Skeletal muscle cell (primary cell): Measurements from ENCODE around the gene ING4.
A peak's percentile ranks its signal among the peaks of the same experiment; 100 is the strongest.

ENCODE experiments used
- DNase-seq: peaks from one replicate; pipeline ENCODE4 v3.0.0-alpha.2; 2010; ENCODE audit warnings: low read depth
- H3K4me3 ChIP-seq: 2 replicates; pipeline ENCODE4 v1.5.1; 2011; ENCODE audit warnings: low read depth, mild to moderate bottlenecking, control low read depth, low read length, moderate library complexity

Gene ING4

DNA sequence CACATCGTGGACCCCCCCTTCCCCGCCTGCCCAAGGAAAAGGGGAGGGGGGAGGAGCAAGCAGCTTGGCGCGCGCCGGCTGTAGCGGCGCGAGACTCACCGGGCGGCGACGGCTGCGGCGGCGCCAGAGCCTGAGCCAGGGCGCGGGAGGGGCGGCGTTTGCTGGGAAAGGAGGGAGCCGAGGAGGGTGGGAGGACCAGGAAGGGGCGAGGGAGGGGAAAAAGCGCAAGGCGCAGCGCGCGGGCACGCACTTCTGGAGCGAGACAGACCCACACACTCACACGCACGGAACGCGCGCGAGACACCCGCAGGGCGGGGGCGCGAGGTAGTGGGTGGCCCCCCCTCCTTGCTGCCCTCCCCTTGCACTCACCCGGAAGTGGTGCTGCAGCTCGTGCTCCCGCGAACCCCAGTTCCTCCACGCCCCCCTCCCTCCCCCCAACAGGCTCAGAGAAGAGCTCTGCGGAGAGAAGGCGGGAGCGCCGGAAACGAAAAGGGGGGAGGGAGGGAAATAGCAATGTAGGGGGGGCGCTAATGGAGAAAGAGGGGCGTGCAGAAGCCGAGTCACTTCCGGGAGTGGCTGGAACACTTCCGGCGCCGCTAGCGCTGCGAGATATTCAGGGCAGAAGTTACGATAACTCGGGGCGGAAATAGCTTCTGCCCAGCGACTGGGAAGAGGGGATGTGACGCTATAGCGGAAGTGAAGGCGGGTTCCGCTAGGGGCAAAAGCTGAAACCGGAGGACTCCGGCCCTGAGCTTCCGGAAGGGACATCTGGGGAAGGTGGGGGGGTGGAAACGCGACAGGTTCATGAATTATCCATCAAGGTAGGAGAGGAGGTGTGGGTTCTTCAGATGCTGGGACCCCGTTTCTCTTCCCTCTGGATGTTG lies 26.3 kb upstream of the ING4 start, which contains the start of gene ZNF384:
Gene ZNF384, minus strand, starts transcription at position 377 of the 884 bp plus-strand sequence. CDS start 9,855 bp downstream, outside the sequence.
- peak within 1 kb of the TSS; percentile 88 for H3K4me3 ChIP-seq
- peak; percentile 95 for DNase-seq

DNA sequence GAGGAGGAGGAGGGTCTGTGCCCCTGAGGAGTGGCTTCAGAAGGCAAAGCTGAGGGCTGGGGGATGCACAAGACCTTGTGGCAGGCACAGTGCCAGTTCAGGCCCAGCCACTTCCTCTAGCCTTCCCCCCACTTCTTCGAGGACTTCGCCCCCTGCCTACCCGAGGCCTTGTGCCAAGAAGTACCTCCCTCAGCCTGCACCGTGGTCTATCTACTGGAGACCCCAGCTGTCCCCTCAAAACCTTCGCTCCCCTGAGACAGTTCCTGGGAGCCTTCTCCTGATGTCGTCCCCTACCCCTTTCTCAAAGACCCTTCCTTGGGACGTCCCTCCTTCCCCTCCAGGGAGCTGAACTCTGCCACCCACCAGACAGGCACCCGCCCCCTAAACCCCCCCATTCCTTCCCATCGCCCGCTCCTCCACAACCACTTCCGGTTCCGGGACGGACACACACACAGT lies 25.7 kb upstream of the ING4 start:
- no peak for DNase-seq
- H3K4me3 ChIP-seq = peak overlapping the region; percentile 88

DNA sequence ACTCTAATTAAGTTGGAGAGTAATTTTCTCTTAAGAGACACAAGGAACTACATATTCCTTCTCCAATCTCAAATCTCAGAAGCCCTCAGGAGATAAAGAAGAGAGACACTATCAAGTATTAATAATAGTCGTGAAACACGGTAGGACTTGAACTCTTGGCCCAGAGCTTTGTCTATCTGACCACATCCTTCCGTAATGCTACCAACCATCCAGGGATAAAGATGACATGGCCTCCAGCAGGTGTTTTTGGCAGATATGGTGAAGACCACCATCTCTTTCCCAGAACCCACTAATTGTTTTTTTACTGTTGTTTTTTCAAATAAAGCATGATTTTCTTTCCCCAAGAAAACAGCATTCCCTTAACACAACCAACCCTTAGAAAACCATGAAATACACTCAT lies 22.9 kb upstream of the ING4 start:
- DNase-seq = no peak

DNA sequence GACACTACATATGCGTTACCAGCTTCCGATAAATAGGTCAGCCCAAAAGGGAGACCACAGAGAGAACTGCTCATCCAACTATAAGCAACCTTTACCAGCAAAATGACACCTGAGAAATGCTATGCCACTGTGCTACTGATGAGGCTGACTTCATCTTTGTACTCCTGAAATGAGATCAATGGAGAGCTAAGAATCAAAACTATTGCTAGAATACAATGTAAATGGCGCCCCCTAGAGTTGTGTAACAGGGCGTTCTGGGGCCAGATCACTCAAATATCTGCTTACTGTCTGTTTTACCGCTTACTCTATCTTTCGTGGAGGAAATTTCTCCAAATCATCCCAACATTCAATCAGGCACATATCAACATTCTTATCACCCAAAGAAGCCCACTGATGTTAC lies 21.7 kb upstream of the ING4 start:
- DNase-seq = no peak
- H3K4me3 ChIP-seq = no peak overlapping the region

More for the DNA sequence above, 22.9 kb upstream of the ING4 start:
- H3K4me3 ChIP-seq = no peak overlapping the region

DNA sequence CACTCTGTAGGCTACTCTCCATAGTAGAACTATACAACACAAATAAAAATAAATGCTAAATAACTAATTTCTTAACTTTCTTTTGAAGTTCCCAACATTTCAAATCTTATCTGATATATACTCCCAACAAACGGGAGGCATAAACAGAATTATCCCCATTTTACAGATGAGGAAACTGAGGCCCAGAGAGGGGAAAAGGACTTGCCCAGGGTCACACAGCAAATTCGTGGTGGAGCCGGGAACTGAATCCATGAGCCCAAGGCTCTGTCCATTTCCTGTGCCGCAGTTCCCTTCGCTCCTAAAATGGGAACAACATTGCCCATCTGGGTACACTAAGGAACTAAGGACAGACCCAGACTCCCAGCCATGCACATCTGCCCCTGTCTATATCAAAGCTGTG lies 14.0 kb upstream of the ING4 start:
- DNase-seq = no peak
- H3K4me3 ChIP-seq = no peak overlapping the region

DNA sequence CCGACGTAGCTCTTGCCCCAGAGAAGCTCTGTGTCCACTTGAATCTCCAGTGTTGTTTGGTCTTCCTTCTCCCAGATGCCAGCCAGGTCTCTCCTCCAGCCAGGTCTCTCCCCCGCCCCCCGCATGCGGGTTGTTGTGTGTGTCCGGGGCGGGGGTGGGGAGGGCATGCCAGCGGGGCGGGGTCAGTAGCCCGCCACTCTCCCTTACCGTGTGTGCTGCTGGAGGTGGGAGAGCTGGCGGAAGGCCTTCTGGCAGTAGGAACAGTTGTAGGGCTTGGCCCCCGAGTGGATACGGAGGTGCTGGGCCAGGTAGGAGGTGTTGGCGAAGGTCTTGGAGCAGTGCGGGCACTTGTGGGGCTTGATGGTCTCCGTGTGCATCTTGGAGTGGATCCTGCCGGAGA lies 9.2 kb upstream of the ING4 start:
- DNase-seq = no peak
- H3K4me3 ChIP-seq = no peak overlapping the region

DNA sequence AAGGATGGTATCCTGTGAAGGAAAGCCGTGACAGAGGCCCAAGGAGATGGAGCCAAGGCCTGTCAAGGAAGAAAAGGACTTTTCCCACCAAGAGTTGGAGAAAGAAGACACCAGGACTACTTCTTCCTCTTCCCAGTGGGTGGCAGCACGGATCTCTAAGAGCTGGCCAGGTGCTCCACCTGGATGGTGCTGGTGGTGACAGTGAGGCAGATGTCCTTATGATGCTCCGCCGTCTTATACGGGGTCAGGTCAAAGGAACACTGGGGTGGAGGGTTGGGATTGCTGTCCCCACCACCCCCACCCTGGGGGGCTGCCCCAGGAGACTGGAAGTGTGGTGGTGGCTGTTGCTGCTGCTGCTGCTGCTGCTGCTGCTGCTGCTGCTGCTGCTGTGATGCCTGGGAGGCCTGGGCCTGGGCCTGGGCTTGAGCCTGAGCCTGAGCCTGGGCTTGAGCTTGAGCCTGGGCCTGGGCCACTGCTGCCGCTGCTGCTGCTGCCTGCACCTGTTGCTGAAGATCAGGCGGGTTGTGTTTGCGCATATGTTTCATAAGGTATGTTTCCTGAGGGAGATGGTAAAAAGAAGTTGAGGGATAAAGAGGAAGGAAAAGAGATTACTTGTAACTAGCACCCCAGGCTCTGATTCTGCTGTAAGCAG lies 4.8 kb upstream of the ING4 start:
- H3K4me3 ChIP-seq = no peak overlapping the region
- no peak for DNase-seq

DNA sequence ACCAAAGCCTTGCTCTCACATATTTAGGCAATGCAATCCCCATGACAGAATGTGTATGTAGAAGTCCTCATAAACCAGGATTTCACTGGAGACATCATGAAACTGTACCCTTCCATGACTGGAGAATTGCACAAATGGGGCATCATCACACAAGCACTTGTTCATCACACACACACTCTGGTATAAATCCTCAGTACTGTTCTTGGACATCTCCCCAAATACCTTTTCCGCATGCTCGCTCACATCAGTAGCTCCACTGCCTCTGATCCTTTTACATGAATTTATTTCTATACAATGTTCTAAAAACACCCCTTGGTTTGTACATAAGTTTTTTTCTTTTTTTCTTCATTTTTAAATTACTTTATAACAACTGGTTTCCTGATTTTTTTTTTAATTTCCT lies 3.3 kb upstream of the ING4 start:
- no peak overlapping the region for H3K4me3 ChIP-seq
- DNase-seq = no peak

DNA sequence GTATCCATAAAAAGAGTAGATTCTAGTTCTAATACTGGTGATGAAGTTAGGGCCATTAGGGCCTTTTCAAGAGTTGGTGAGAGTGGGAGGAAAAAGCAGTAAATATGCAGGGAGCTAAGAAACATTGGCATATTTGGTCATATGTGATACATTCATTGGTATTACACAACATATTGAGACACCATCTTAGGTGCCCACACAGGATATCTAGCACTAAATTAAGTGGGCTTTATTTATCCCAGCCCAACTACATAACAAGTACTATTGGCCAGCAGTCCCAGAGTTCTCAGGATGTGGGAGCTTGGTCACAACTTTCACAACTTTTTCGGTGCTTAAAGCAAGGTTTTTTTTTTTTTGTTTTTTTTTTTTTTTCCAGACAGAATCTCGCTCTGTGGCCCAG lies 2.0 kb upstream of the ING4 start:
- no peak overlapping the region for H3K4me3 ChIP-seq
- DNase-seq = no peak

DNA sequence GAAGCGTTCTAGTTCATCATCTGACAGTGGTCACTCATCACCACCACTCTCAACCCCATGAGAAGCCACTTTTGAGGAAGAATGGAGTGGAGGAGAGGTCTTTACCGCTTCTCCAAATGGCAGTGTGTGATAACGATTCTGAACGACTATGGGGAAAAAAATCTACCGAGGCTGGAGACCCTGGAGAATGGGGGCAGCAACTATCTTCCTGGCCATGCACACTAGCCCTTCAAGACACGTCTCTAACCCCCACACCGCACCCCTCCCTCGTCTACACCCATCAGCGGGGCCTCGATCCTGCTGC lies 365 bp downstream of the ING4 start:
- peak overlapping the region; percentile 76 for H3K4me3 ChIP-seq
- no peak for DNase-seq

DNA sequence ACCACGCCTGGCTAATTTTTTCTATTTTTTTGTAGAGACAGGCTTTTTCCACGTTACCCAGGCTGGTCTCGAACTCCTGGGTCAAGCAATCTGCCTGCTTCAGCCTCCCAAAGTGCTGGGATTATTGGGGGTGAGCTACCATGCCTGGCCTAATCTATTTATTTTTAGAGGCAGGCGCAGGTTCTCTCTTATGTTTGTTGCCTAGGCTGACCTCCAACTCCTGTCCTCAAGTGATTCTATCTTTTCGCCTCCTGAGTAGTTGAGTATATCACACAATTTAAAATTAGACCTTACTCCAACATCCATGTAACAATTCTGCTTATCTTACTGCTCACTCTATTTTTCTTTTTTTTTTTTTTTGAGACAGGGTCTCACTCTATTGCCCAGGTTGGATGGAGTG lies 8.9 kb downstream of the ING4 start:
- no peak overlapping the region for H3K4me3 ChIP-seq
- DNase-seq = no peak

DNA sequence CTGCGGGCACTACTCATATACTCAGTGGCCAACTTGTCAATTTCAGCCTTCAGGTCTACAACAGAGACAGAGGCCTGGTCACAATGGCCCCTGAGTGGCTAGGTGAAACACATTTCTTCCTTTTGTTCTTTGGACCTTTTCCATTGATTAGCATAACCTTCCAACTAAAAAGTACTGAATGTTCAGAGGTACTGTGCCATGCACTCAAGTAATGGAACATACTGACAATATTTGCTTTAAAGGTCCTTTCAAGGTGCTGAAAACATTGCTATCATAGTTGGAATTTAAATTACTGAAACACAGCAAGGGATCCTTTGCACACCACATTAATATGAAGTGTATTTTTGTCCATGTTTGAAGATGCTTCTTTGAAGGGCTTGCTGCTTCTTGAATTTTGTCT lies 9.6 kb downstream of the ING4 start:
- H3K4me3 ChIP-seq = no peak overlapping the region
- no peak for DNase-seq

DNA sequence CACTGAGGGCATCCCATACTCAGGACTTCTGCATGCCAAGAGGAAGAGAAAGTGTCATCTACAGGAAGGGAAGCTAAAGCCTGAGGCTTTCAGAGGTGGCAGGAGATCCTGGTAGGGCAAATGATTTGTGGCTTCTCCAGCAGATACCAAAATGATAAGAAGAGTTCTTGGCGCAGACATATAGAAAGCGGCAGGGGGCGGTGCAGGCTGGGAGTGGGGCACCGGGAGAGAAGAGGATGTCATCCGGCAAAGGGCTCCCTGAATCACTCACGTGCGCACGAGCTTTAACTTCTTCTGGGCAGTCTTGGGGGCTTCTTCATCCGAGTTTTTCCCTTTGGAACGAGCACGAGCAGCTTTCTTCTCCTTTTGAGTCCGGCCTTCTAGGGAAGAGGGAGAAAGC lies 10.5 kb downstream of the ING4 start:
- H3K4me3 ChIP-seq = no peak overlapping the region
- DNase-seq = no peak

DNA sequence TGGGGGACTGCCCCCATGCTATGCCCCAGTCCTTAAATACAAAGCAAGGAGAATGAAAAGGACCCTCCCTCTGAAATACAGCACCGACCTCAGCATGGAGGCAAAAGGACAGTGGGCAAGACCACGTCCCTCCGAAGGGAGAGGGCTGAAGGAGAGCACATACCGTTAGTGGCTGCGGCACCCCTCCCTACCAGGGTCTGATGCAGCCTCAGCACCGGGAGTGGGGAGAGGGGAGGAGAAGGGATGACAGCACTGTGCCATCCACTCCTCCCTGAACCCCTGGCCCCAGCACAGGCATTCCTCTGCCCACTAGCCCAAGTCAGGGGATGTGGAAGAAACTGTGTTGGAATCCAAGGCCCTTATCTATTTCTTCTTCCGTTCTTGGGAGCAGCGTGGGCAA lies 12.1 kb downstream of the ING4 start:
- H3K4me3 ChIP-seq = no peak overlapping the region
- DNase-seq = no peak

DNA sequence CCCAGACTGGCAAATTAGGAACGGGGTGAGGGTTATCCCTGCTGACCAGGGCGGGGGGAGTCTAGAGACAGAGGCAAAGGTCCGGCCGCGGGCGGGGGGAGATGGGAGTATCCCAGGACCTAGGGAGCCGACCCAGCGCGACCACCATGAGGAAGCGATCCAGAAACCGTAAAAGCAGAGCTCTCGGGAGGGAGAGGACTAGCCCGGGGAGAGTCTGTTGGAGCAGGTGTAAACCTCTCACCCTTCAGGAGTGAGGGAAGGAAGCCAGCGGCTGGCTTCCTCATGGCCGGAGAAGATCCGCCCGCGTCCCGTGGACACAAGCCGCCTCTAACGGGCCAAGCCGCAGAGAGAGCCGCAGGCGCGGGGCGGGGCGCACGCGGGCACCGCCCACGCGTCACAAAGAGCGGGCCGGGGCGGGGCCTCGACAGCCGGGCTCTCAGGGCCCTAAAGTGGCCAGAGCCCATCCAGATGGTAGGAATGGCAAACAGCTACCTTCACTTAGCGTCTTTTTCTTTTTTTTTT lies 15.8 kb downstream of the ING4 start, which contains the start of gene ACRBP:
Gene ACRBP, minus strand, starts transcription at position 350 of the 522 bp plus-strand sequence. Its CDS starts 66 bp downstream, at position 284.
- no peak for DNase-seq

DNA sequence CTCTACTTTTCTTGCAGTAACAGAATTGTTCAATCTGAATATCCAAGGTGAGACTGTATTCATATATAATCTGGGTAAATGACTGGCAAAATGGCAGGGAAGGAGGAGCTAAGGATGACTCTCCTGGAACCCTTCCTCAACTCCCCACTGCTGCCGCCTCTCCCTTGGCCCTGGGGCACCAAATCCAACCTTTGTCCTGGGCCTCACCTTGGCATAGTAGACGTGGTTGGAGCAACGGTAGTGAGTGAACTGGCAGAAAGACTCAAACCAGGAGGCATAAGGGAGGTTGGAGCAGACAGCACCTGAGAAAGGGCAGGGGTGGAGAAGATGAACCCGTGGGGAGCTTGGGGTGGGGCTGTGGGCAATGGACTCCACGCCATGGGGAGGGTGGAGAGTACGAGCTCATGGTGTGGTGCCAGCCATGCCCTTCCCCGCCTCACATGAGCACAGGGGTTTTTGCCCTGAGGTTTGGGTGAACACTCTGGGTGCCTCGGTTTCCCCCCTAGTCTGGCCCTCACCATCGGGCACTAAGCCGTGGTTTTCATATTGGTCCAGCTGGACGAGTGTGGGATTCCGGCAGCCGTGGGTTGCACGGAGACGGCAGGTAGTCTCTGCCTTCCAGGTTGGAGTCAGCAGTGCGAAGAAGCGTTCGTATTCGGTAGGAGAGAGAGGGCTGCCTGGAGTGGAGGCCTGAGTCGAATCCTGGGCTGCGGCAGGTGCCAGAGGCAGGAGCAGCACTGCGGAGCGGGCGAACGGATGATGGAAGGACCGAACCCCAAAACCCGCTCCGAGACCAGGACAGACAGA lies 16.4 kb downstream of the ING4 start:
- DNase-seq = no peak
- H3K4me3 ChIP-seq = peak overlapping the region; percentile 37

More for the DNA sequence above, 15.8 kb downstream of the ING4 start, which contains the start of gene ACRBP:
- H3K4me3 ChIP-seq = peak within 1 kb of the TSS; percentile 37

DNA sequence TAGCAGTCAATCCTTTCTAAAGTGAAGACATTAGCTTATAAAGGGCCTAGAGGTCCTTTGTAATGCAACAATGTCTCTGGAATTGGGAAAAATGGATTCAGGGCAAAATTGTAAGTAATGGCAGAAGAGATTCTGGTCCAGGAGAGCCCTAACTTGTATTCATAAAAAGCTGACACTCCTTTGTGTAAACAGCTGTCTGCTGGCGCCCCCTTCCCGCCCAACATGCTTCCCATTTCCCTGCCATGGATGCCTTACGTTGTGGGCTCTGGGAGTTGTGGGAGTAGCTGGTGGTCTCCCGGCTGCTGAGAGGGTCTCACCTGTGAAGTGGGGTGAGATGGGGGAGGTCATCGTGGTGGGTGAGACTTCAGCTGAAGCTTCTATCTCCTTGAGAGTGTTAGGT lies 18.0 kb downstream of the ING4 start:
- H3K4me3 ChIP-seq = no peak overlapping the region
- no peak for DNase-seq

DNA sequence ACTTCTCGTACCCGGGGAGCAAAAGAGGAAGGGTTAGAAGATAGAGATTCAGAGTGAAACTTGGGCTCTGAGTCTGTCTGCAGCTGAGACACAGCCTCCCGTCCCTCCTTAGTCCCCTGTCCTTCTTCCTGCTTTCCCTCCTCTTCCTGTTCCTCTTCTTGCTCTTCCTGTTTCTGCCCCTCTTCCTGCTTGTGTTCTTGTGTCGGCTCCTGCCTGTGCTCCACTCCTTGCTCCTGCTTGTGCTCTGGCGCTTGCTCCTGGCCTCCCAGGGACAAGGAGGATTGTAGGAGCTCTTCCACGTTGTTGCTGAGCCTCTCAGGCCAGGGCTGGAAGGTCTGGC lies 18.7 kb downstream of the ING4 start:
- H3K4me3 ChIP-seq = no peak overlapping the region
- DNase-seq = no peak

DNA sequence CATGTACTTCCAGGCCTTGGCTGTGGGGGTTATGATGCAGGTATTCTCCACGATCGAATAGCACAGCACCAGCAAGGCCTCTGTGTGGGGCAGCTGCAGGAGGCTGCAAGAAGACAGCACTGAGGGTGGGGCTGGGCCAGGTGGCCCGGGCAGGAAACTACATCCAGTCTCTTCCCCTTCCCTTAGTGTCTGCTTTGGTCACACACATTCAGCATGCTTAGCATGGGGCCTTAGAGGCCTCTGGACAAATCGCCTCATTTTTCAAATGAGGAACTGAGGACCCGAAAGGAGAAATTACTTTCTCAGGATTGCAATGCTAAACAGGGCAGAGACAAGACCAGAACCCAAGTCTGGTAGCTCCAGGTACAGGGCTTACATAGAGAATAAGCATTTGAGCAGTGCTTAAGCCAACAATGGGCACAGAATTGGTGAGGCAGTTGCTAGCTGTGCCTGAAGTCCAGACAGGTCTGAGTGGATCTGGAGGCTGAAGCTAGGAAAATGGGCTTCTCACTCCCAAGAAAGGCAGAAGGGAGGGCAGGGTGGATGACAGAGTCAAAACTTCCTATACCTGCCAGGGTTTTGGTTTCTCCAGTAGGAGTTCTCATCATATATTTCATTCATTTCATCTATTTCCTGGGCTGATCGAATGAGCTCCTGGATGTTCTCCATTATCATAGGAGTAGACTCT lies 19.2 kb downstream of the ING4 start:
- H3K4me3 ChIP-seq = no peak overlapping the region
- DNase-seq = no peak
